GM18517 (cell line): ENCODE data around the gene RELN.
"Not testable (repeated sequence)": the region's sequence is repeated elsewhere in the genome, so short reads cannot be mapped to it uniquely, and the experiment has no call there.

Experiments
- ATAC-seq: cut with Tn5 transposase; IDR thresholded peaks from one replicate; pipeline ENCODE4 v1.9.1; 2021; ENCODE audit warnings: mild to moderate bottlenecking, moderate library complexity; ENCODE audit not compliant: unreplicated experiment

The RELN gene

GRCh38 chr7:103795787-103796186 is 193.7 kb downstream of the RELN start:
- ATAC-seq: no peak

- no peak for ATAC-seq
These were observed 194.4 kb downstream of the RELN start for GRCh38 chr7:103795107-103795506.

GRCh38 chr7:103794424-103794823 is 195.0 kb downstream of the RELN start:
- no peak for ATAC-seq

- no peak for ATAC-seq
These were observed 195.8 kb downstream of the RELN start for GRCh38 chr7:103793614-103794013.

- no peak for ATAC-seq
These were observed 197.6 kb downstream of the RELN start for GRCh38 chr7:103791894-103792293.

GRCh38 chr7:103787041-103787440 is 202.4 kb downstream of the RELN start:
- not testable (repeated sequence) for ATAC-seq

GRCh38 chr7:103784646-103785286 is 204.7 kb downstream of the RELN start:
- no peak for ATAC-seq

- ATAC-seq: no peak
These were observed 208.0 kb downstream of the RELN start for GRCh38 chr7:103781409-103781808.

- ATAC-seq: not testable (repeated sequence)
These were observed 208.9 kb downstream of the RELN start for GRCh38 chr7:103780561-103780960.

- no peak for ATAC-seq
These were observed 212.0 kb downstream of the RELN start for GRCh38 chr7:103777440-103777839.

GRCh38 chr7:103773726-103774125 is 215.7 kb downstream of the RELN start:
- no peak for ATAC-seq

GRCh38 chr7:103772171-103772773 is 217.2 kb downstream of the RELN start:
- ATAC-seq: no peak

- ATAC-seq: no peak
These were observed 218.2 kb downstream of the RELN start for GRCh38 chr7:103771294-103771693.

- ATAC-seq: no peak
These were observed 222.8 kb downstream of the RELN start for GRCh38 chr7:103766660-103767059.

GRCh38 chr7:103765901-103766300 is 223.6 kb downstream of the RELN start:
- ATAC-seq: no peak

- ATAC-seq: no peak
These were observed 224.6 kb downstream of the RELN start for GRCh38 chr7:103764901-103765300.

GRCh38 chr7:103762877-103763276 is 226.6 kb downstream of the RELN start:
- no peak for ATAC-seq

- ATAC-seq: no peak
These were observed 227.2 kb downstream of the RELN start for GRCh38 chr7:103762065-103762760.

- ATAC-seq: no peak
These were observed 236.5 kb downstream of the RELN start for GRCh38 chr7:103752995-103753394.

- no peak for ATAC-seq
These were observed 238.1 kb downstream of the RELN start for GRCh38 chr7:103751311-103751880.

- no peak for ATAC-seq
These were observed 240.8 kb downstream of the RELN start for GRCh38 chr7:103748680-103749079.

- ATAC-seq: no peak
These were observed 254.1 kb downstream of the RELN start for GRCh38 chr7:103735377-103735776.
